GM19452 (cell line): Measurements from ENCODE around the gene PSME3.

ENCODE experiments used
- ATAC-seq: cut with Tn5 transposase; IDR thresholded peaks from one replicate; pipeline ENCODE4 v1.9.1; 2021; ENCODE audit not compliant: unreplicated experiment

Gene PSME3

GRCh38 chr17:42814633-42815399 lies 18.4 kb upstream of the PSME3 start:
- no peak for ATAC-seq

GRCh38 chr17:42817866-42818265 lies 15.3 kb upstream of the PSME3 start:
- ATAC-seq: no peak

- no peak for ATAC-seq
Observed at GRCh38 chr17:42818379-42818778, 14.8 kb upstream of the PSME3 start.

- ATAC-seq: no peak
Observed at GRCh38 chr17:42819939-42820535, 13.2 kb upstream of the PSME3 start.

- ATAC-seq: no peak
Observed at GRCh38 chr17:42821176-42821575, 12.0 kb upstream of the PSME3 start.

- no peak for ATAC-seq
Observed at GRCh38 chr17:42827472-42827871, 5.7 kb upstream of the PSME3 start.

GRCh38 chr17:42830971-42831370 lies 2.2 kb upstream of the PSME3 start:
- ATAC-seq: no peak

- ATAC-seq: peak; percentile 2
Observed at GRCh38 chr17:42832213-42832933, 824 bp upstream of the PSME3 start.

GRCh38 chr17:42833767-42834422 lies 698 bp downstream of the PSME3 start:
- ATAC-seq: no peak

GRCh38 chr17:42835732-42836131 lies 2.5 kb downstream of the PSME3 start:
- no peak for ATAC-seq

- no peak for ATAC-seq
Observed at GRCh38 chr17:42841975-42842685, 8.9 kb downstream of the PSME3 start.

- ATAC-seq: no peak
Observed at GRCh38 chr17:42843358-42843934, 10.2 kb downstream of the PSME3 start.

GRCh38 chr17:42844271-42844670 lies 11.1 kb downstream of the PSME3 start, which contains the start of gene AOC2:
Gene AOC2 (plus strand): TSS chr17:42844580. CDS start chr17:42844627, 47 bp downstream.
- ATAC-seq: no peak

- no peak for ATAC-seq
Observed at GRCh38 chr17:42844761-42845555, 11.8 kb downstream of the PSME3 start.

- ATAC-seq: no peak
Observed at GRCh38 chr17:42845556-42845917, 12.3 kb downstream of the PSME3 start.

GRCh38 chr17:42845918-42846593 lies 12.9 kb downstream of the PSME3 start:
- ATAC-seq: no peak

GRCh38 chr17:42846594-42847280 lies 13.5 kb downstream of the PSME3 start:
- ATAC-seq: no peak

GRCh38 chr17:42848093-42848492 lies 14.9 kb downstream of the PSME3 start:
- no peak for ATAC-seq

- ATAC-seq: no peak
Observed at GRCh38 chr17:42849031-42849430, 15.8 kb downstream of the PSME3 start.
